ENCODE measurements around the gene REPIN1.

DNA sequence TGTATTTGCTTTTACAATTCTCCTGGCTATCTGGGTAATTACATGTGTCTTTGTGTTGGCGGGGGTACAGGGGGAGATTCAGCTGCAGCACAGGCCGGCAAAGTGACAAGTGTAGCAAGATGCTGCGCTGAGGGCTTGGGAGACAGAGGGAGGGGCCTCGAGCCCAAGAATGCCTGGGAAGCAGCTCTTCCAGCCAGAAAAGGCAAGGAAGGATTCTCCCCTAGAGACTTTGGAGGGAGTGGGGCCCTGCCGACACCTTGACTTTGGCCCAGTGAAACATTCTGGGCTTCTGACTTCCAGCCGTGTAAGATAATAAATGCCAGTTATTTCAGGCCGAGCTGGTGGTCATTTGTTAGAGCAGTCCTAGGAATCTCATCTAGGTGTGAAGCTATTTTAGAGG, 7.2 kb upstream of the REPIN1 start:
- TF ChIP-seq POLR2AphosphoS5 (IDR thresholded peaks at IDR 0.05; ENCODE audit: borderline replicate concordance, low read depth, low read length) (no peak), EZH2 (IDR thresholded peaks at IDR 0.05) (no peak), FOXP2 (optimal IDR thresholded peaks at IDR 0.05; ENCODE audit: control extremely low read depth, extremely low read length, insufficient read depth) (no peak)

Data from SK-N-MC (cell line).